WI38 (cell line): Measurements from ENCODE around the gene PIAS1.

ENCODE experiments used
- H3K4me3 ChIP-seq: 2 replicates; pipeline ENCODE4 v1.5.1; 2011; ENCODE audit warnings: low read depth, mild to moderate bottlenecking, control low read depth, low read length
- CTCF ChIP-seq: IDR thresholded peaks from 2 replicates; pipeline ENCODE4 v1.5.1; 2012; ENCODE audit warnings: low read depth, mild to moderate bottlenecking, control low read depth, low read length

The PIAS1 gene

GRCh38 chr15:68196445-68197169, 142.5 kb downstream of the PIAS1 start:
- no peak overlapping the region for H3K4me3 ChIP-seq
- no peak for TF ChIP-seq CTCF

GRCh38 chr15:68197170-68197492, 143.0 kb downstream of the PIAS1 start:
- no peak for TF ChIP-seq CTCF
- H3K4me3 ChIP-seq, result no peak overlapping the region

- H3K4me3 ChIP-seq, result no peak overlapping the region
- no peak for TF ChIP-seq CTCF
These were observed 143.7 kb downstream of the PIAS1 start for GRCh38 chr15:68197661-68198437.

- H3K4me3 ChIP-seq, result no peak overlapping the region
- TF ChIP-seq CTCF, result no peak
These were observed 145.2 kb downstream of the PIAS1 start for GRCh38 chr15:68199340-68199739.

GRCh38 chr15:68200016-68200861, 146.1 kb downstream of the PIAS1 start:
- TF ChIP-seq CTCF, result no peak
- H3K4me3 ChIP-seq, result no peak overlapping the region

- H3K4me3 ChIP-seq, result no peak overlapping the region
- no peak for TF ChIP-seq CTCF
These were observed 147.2 kb downstream of the PIAS1 start for GRCh38 chr15:68201153-68201878.
